ENCODE measurements around the gene LBX1.
A peak's percentile ranks its signal among the peaks of the same experiment; 100 is the strongest.

GRCh38 chr10:101214446-101215396 is 14.5 kb downstream of the LBX1 start:
- TF ChIP-seq, protein P1, sequence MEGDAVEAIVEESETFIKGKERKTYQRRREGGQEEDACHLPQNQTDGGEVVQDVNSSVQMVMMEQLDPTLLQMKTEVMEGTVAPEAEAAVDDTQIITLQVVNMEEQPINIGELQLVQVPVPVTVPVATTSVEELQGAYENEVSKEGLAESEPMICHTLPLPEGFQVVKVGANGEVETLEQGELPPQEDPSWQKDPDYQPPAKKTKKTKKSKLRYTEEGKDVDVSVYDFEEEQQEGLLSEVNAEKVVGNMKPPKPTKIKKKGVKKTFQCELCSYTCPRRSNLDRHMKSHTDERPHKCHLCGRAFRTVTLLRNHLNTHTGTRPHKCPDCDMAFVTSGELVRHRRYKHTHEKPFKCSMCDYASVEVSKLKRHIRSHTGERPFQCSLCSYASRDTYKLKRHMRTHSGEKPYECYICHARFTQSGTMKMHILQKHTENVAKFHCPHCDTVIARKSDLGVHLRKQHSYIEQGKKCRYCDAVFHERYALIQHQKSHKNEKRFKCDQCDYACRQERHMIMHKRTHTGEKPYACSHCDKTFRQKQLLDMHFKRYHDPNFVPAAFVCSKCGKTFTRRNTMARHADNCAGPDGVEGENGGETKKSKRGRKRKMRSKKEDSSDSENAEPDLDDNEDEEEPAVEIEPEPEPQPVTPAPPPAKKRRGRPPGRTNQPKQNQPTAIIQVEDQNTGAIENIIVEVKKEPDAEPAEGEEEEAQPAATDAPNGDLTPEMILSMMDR (IDR thresholded peaks at IDR 0.05): peak; percentile 47 to 82 (median 66)
- no peak for TF ChIP-seq POLR2A (IDR thresholded peaks at IDR 0.05)
- no peak for TF ChIP-seq POLR2AphosphoS5 (IDR thresholded peaks at IDR 0.05; ENCODE audit: insufficient read depth in 1 of 2, low read depth in 1 of 2)

All from vagina (tissue), 2 donors.